GM18873 (cell line): ENCODE data around the gene REXO4.
A peak's percentile ranks its signal among the peaks of the same experiment; 100 is the strongest.
"Not testable (repeated sequence)": the region's sequence is repeated elsewhere in the genome, so short reads cannot be mapped to it uniquely, and the experiment has no call there.

Experiments used
- ATAC-seq: cut with Tn5 transposase; IDR thresholded peaks from one replicate; pipeline ENCODE4 v1.9.1; 2021; ENCODE audit warnings: mild to moderate bottlenecking, moderate library complexity, moderate number of reproducible peaks; ENCODE audit not compliant: unreplicated experiment, low FRiP score

The REXO4 gene

GRCh38 chr9:133391449-133391848, 26.4 kb downstream of the REXO4 start:
- not testable (repeated sequence) for ATAC-seq

- no peak for ATAC-seq
Observed at GRCh38 chr9:133390713-133391112, 27.1 kb downstream of the REXO4 start.

- ATAC-seq: no peak
Observed at GRCh38 chr9:133389562-133389961, 28.2 kb downstream of the REXO4 start.

GRCh38 chr9:133389025-133389557, 28.7 kb downstream of the REXO4 start:
- no peak for ATAC-seq

- no peak for ATAC-seq
Observed at GRCh38 chr9:133387680-133388079, 30.1 kb downstream of the REXO4 start.

- ATAC-seq: no peak
Observed at GRCh38 chr9:133386338-133386737, 31.5 kb downstream of the REXO4 start.

- no peak for ATAC-seq
Observed at GRCh38 chr9:133385452-133385851, 32.4 kb downstream of the REXO4 start.

GRCh38 chr9:133384736-133385321, 33.0 kb downstream of the REXO4 start:
- ATAC-seq: no peak

- no peak for ATAC-seq
Observed at GRCh38 chr9:133383438-133383837, 34.4 kb downstream of the REXO4 start.

- ATAC-seq: no peak
Observed at GRCh38 chr9:133382507-133383141, 35.2 kb downstream of the REXO4 start.

GRCh38 chr9:133380734-133381133, 37.1 kb downstream of the REXO4 start:
- ATAC-seq: no peak

- ATAC-seq: no peak
Observed at GRCh38 chr9:133379153-133380086, 38.4 kb downstream of the REXO4 start.

- ATAC-seq: no peak
Observed at GRCh38 chr9:133378408-133378962, 39.3 kb downstream of the REXO4 start.

- no peak for ATAC-seq
Observed at GRCh38 chr9:133377721-133378216, 40.0 kb downstream of the REXO4 start.

- ATAC-seq: not testable (repeated sequence)
Observed at GRCh38 chr9:133377280-133377679, 40.5 kb downstream of the REXO4 start.

- peak; percentile 77 for ATAC-seq
Observed at GRCh38 chr9:133375724-133376654, 41.8 kb downstream of the REXO4 start, which contains the start of the genes STKLD1 and SURF4. Gene STKLD1 (plus strand): TSS chr9:133376366. CDS start chr9:133376474, 108 bp downstream. Gene SURF4 (minus strand): TSS chr9:133376060. CDS start chr9:133375969, 91 bp downstream.

GRCh38 chr9:133375116-133375723, 42.6 kb downstream of the REXO4 start:
- ATAC-seq: no peak

- no peak for ATAC-seq
Observed at GRCh38 chr9:133374612-133375115, 43.1 kb downstream of the REXO4 start.

GRCh38 chr9:133372144-133372543, 45.7 kb downstream of the REXO4 start:
- ATAC-seq: no peak
